ENCODE results near the gene TGFBR3. TPM values are rescaled to one million over a fixed set of nuclear protein-coding genes. Genes with fewer than 3 reads are reported as not detected.
"Not testable (repeated sequence)": the region's sequence is repeated elsewhere in the genome, so short reads cannot be mapped to it uniquely, and the experiment has no call there.

Gene TGFBR3
- total and polyA plus RNA-seq, 2 of the 4 experiments (the other 2 are of a cell fraction) = 3.0 to 11.3 TPM

DNA sequence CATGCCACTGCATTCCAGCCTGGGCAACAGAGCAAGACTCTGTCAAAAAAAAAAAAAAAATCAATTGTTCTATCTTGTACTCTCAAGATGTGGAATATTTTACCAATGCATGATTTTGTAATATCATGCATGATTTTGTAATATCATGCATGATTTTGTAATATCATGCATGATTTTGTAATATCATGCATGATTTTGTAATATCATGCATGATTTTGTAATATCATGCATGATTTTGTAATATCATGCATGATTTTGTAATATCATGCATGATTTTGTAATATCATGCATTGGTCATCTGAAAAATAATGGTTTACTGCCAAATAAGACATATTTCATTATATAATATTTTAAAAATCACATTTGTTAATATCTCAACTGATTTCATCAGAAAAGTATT is 45.7 kb downstream of the TGFBR3 start:
- H2BK20ac ChIP-seq (ENCODE audit: low read depth, low read length); H4K91ac ChIP-seq (ENCODE audit: insufficient read depth, low read depth, low read length); H3K4me2 ChIP-seq (ENCODE audit: low read depth, low read length); H2AK9ac ChIP-seq (replicated peaks; ENCODE audit: low read depth, low read length, poor library complexity); H3K9me1 ChIP-seq (ENCODE audit: insufficient read depth, low read length); H2BK120ac ChIP-seq (ENCODE audit: low read depth, low read length); H3K9me3 ChIP-seq (ENCODE audit: control insufficient read depth, insufficient read depth, low read length); H3K27me3 ChIP-seq (ENCODE audit: control insufficient read depth, insufficient read depth, low read length); in situ Hi-C loops (cut with MboI; ENCODE audit: low sequenced_read_pairs); H3K9ac ChIP-seq (ENCODE audit: low read depth, low read length); H3K56ac ChIP-seq (ENCODE audit: extremely low read depth, insufficient read depth, low read length); BruUV-seq (replicated peaks); intact Hi-C loops (cut with micrococcal nuclease); H2BK15ac ChIP-seq (ENCODE audit: low read depth, low read length); H3K23ac ChIP-seq (ENCODE audit: low read depth, low read length); H2BK5ac ChIP-seq (ENCODE audit: low read depth, low read length, poor library complexity, severe bottlenecking); DNase-seq; H3K18ac ChIP-seq (ENCODE audit: low read depth, low read length); H4K20me1 ChIP-seq (ENCODE audit: insufficient read depth, low read length); H2AFZ ChIP-seq (replicated peaks; ENCODE audit: low read length, poor library complexity); H4K8ac ChIP-seq (ENCODE audit: low read depth in 2 of 2, low read length in 2 of 2); H3K36me3 ChIP-seq (ENCODE audit: control insufficient read depth, insufficient read depth, low read length); POLR2A ChIA-PET (ENCODE audit: unreplicated experiment); H3K4me1 ChIP-seq (ENCODE audit: control insufficient read depth, insufficient read depth, low read length); H3K4ac ChIP-seq (ENCODE audit: low read depth, low read length); dilution Hi-C loops (cut with HindIII; ENCODE audit: low sequenced_read_pairs, unreplicated experiment); H4K5ac ChIP-seq (ENCODE audit: low read depth, low read length); H3K27ac ChIP-seq (ENCODE audit: insufficient read depth, low read length); H3K4me3 ChIP-seq (ENCODE audit: insufficient read depth, low read depth, low read length); H2AK5ac ChIP-seq (ENCODE audit: low read depth, low read length); ATAC-seq (ENCODE audit: low read depth); H3K14ac ChIP-seq (replicated peaks; ENCODE audit: low read depth, low read length): not testable (repeated sequence)
- H3K79me1 ChIP-seq (ENCODE audit: low read depth in 1 of 2, low read length in 2 of 2) = peaks cover 8 to 14% of the 10 kb centered on the region in 2 experiments; a peak in 3 of 4 replicates
- TF ChIP-seq CEBPB (IDR thresholded peaks at IDR 0.05; ENCODE audit: low read depth, low read length) = 0 out of 2 replicates have a peak, but pooled peaks have one; percentile 1
- CTCF ChIA-PET = interaction anchor here (0.6 kb wide), 1 partner anchor 20 kb away, joined by 3 read pairs; no protein-coding TSS in a partner anchor
